A549 (cell line): ENCODE measurements around the gene GAL3ST1. TPM values are rescaled to one million over a fixed set of nuclear protein-coding genes. Genes with fewer than 3 reads are reported as not detected.
A peak's percentile ranks its signal among the peaks of the same experiment; 100 is the strongest.

Source experiments
- ATAC-seq, 2 experiments: fragments of 200-7000 bp in 1 of 2; fragments of >200 bp in 1 of 2; cut with Nextera tagmentation in 1 of 2; cut with Tn5 transposase in 1 of 2; 3 replicates each; pipeline versions ENCODE4 v1.8.0 to v1.9.1; 2018 to 2020; ENCODE audit warnings: mild to moderate bottlenecking in 1 of 2, moderate library complexity in 1 of 2
- CTCF ChIA-PET: fragments of 300-600 bp; sonication (Branson Sonifier 250); formaldehyde crosslinking; extraction: SDS; loops from one replicate; lab custom pipeline; 2021; ENCODE audit warnings: antibody characterized with exemption, inconsistent platforms; lab: Yijun Ruan, JAX
- POLR2A ChIA-PET: fragments of 350-600 bp; formaldehyde crosslinking; extraction: SDS; loops from one replicate; lab custom pipeline; 2021; ENCODE audit warnings: antibody characterized with exemption, inconsistent platforms; lab: Yijun Ruan, JAX
- DNase-seq, 2 experiments: peaks; one replicate each; pipeline versions ENCODE4 v3.0.0 to v3.0.0-alpha.2; 2011 to 2016; ENCODE audit warnings: low read depth in 1 of 2, low spot score in 1 of 2
- FAIRE-seq: peaks from 2 replicates; lab custom pipeline; 2011; peaks lifted over from hg19 to GRCh38; lab: Jason Lieb, UNC
- H3K27ac ChIP-seq, 2 experiments: fragments of >200 bp; sonication (Bioruptor Twin); formaldehyde crosslinking; 3 replicates each; pipeline ENCODE4 v1.5.1; 2016 to 2017
- H3K4me1 ChIP-seq: fragments of >200 bp; sonication (Bioruptor Twin); formaldehyde crosslinking; 3 replicates; pipeline ENCODE4 v1.6.1; 2016
- H3K4me2 ChIP-seq: fragments of >200 bp; sonication (Bioruptor Twin); formaldehyde crosslinking; 3 replicates; pipeline ENCODE4 v1.6.1; 2016
- H3K4me3 ChIP-seq: fragments of >200 bp; sonication (Bioruptor Twin); formaldehyde crosslinking; 3 replicates; pipeline ENCODE4 v1.5.1; 2016
- H3K9me3 ChIP-seq: fragments of >200 bp; sonication (Bioruptor Twin); formaldehyde crosslinking; 3 replicates; pipeline ENCODE4 v1.6.1; 2016
- CBX8 ChIP-seq: fragments of 200-600 bp; sonication (generic); IDR thresholded peaks from 2 replicates; pipeline ENCODE4 v1.6.1; 2016
- EHMT2 ChIP-seq: fragments of 200-600 bp; sonication (generic); IDR thresholded peaks from 2 replicates; pipeline ENCODE4 v1.6.1; 2016; ENCODE audit warnings: antibody characterized with exemption, low read depth, mild to moderate bottlenecking, moderate library complexity
- EP300 ChIP-seq, 2 experiments: fragments of >200 bp; sonication (Bioruptor Twin); formaldehyde crosslinking; IDR thresholded peaks; 2 replicates in 1 of 2; 3 replicates in 1 of 2; pipeline ENCODE4 v1.6.1; 2016 to 2017
- FOSB ChIP-seq: fragments of 250-450 bp; sonication (Bioruptor Pico); IDR thresholded peaks from 2 replicates; pipeline ENCODE4 v1.5.0; 2020; ENCODE audit warnings: mild to moderate bottlenecking, moderate library complexity
- FOSL2 ChIP-seq, 2 experiments: fragments of 450-650 bp in 1 of 2; fragments of >200 bp in 1 of 2; sonication (Bioruptor Twin) in 1 of 2; formaldehyde crosslinking; IDR thresholded peaks; 2 replicates each; pipeline versions ENCODE4 v1.5.0 to v1.6.1; 2016 to 2020; ENCODE audit warnings: mild to moderate bottlenecking in 1 of 2, moderate library complexity in 1 of 2
- GATA3 ChIP-seq: IDR thresholded peaks from 2 replicates; pipeline ENCODE4 v1.6.1; 2012; ENCODE audit warnings: borderline replicate concordance
- HDAC2 ChIP-seq: fragments of 200-600 bp; sonication (generic); IDR thresholded peaks from 2 replicates; pipeline ENCODE4 v1.6.1; 2016
- HES2 ChIP-seq: fragments of >200 bp; sonication (Bioruptor Twin); formaldehyde crosslinking; IDR thresholded peaks from 2 replicates; pipeline ENCODE4 v1.6.1; 2016
- HOXA7 ChIP-seq: fragments of 250-450 bp; sonication (Bioruptor Pico); IDR thresholded peaks from 2 replicates; pipeline ENCODE4 v1.5.0; 2020; ENCODE audit warnings: mild to moderate bottlenecking, moderate library complexity
- HOXB13 ChIP-seq: fragments of 250-450 bp; sonication (Bioruptor Pico); IDR thresholded peaks from 2 replicates; pipeline ENCODE4 v1.5.0; 2020; ENCODE audit warnings: low read depth, mild to moderate bottlenecking, moderate library complexity
- JUN ChIP-seq, 2 experiments: fragments of >200 bp; sonication (Bioruptor Twin); formaldehyde crosslinking; IDR thresholded peaks; 2 replicates in 1 of 2; 3 replicates in 1 of 2; pipeline ENCODE4 v1.6.1; 2016 to 2017
- JUNB ChIP-seq: fragments of >200 bp; sonication (Bioruptor Twin); formaldehyde crosslinking; IDR thresholded peaks from 2 replicates; pipeline ENCODE4 v1.6.1; 2016
- KDM1A ChIP-seq: fragments of 200-600 bp; sonication (generic); IDR thresholded peaks from 2 replicates; pipeline ENCODE4 v1.6.1; 2016; ENCODE audit warnings: low read depth, mild to moderate bottlenecking
- KDM5A ChIP-seq: fragments of 200-600 bp; sonication (generic); IDR thresholded peaks from 2 replicates; pipeline ENCODE4 v1.6.1; 2016; ENCODE audit warnings: antibody characterized with exemption, mild to moderate bottlenecking
- MAX ChIP-seq: IDR thresholded peaks from 2 replicates; pipeline ENCODE4 v1.6.1; 2012
- NPAS2 ChIP-seq: fragments of 250-450 bp; sonication (Bioruptor Pico); IDR thresholded peaks from 2 replicates; pipeline ENCODE4 v1.8.0; 2022; ENCODE audit warnings: mild to moderate bottlenecking, moderate library complexity, borderline replicate concordance
- POLR2AphosphoS2 ChIP-seq: conservative IDR thresholded peaks from 2 replicates; pipeline ENCODE4 v1.6.1; 2012; ENCODE audit warnings: low read length, improper control_type of control experiment, inconsistent platforms
- RAD21 ChIP-seq, 2 experiments: fragments of >200 bp in 1 of 2; sonication (Bioruptor Twin) in 1 of 2; formaldehyde crosslinking in 1 of 2; IDR thresholded peaks in 1 of 2; conservative IDR thresholded peaks in 1 of 2; 2 replicates in 1 of 2; 3 replicates in 1 of 2; pipeline ENCODE4 v1.6.1; 2012 to 2018; ENCODE audit warnings: inconsistent platforms in 1 of 2
- RCOR1 ChIP-seq: fragments of 150-350 bp; IDR thresholded peaks from 2 replicates; pipeline ENCODE4 v1.6.1; 2014; ENCODE audit warnings: antibody characterized with exemption, low read length, low read depth
- RFX5 ChIP-seq: fragments of 450-650 bp; IDR thresholded peaks from 2 replicates; pipeline ENCODE4 v1.7.1; 2014; ENCODE audit warnings: antibody characterized with exemption, mild to moderate bottlenecking, moderate library complexity
- SMC3 ChIP-seq: fragments of >200 bp; sonication (Bioruptor Twin); formaldehyde crosslinking; IDR thresholded peaks from 3 replicates; pipeline ENCODE4 v1.6.1; 2018; ENCODE audit warnings: inconsistent platforms
- ZSCAN20 ChIP-seq: fragments of 250-450 bp; sonication (Bioruptor Pico); IDR thresholded peaks from 2 replicates; pipeline ENCODE4 v1.8.0; 2022; ENCODE audit warnings: mild to moderate bottlenecking, moderate library complexity
- WGBS: methylation state at CpG from one replicate; pipeline ENCODE4 v1.1.6; 2017; ENCODE audit errors: missing lambda C conversion rate; 5-methylcytosine and 5-hydroxymethylcytosine counted together
- polyA plus RNA-seq, 4 experiments: library from polyadenylated mRNA; depleted of rRNA in 3 of 4; stranded (reverse); fragments of >200 nt; fragmentation: RNase III in 1 of 4; extraction: RNeasy Plus Mini Kit Qiagen cat#74134 plus additional on column Dnase treatment in 1 of 4; gene quantifications; 2 replicates in 3 of 4; 3 replicates in 1 of 4; pipeline ENCODE4 v1.2.3, GENCODE V29; 2011 to 2017

GAL3ST1 gene
- polyA plus RNA-seq, 2 of the 4 experiments (the other 2 are of a cell fraction): 8.7 to 14.0 TPM

- no peak overlapping the region for H3K4me3 ChIP-seq
- no peaks in the 10 kb centered on the region for H3K9me3 ChIP-seq
- CTCF ChIA-PET: interaction anchor here (1.3 to 2.4 kb wide), 2 partner anchors 69 to 79 kb away, joined by 4 to 7 read pairs; no protein-coding TSS in a partner anchor
- no peak for FAIRE-seq
- no peak for TF ChIP-seq FOSB (CRISPR knock-in tag)
- no peak for TF ChIP-seq ZSCAN20
- no peak for TF ChIP-seq JUN (IDR thresholded peaks at IDR 0.05)
- no peak for TF ChIP-seq CBX8
- TF ChIP-seq, all 56 proteins: peak for 0
- H3K4me1 ChIP-seq: peaks cover 67% of the 10 kb centered on the region
- ATAC-seq (no peak), DNase-seq (no peak)
- peak overlapping the region; percentile 36; the same call in 2 of the 3 replicates for H3K4me2 ChIP-seq
- POLR2A ChIA-PET: interaction anchor here (0.6 kb wide), 1 partner anchor 164 kb away, joined by 5 read pairs; no protein-coding TSS in a partner anchor
- H3K27ac ChIP-seq: peak overlapping the region; percentile 18 to 70; a peak in 3 of 6 replicates
- WGBS: no CpG with 5 or more reads among the region's 3 CpGs
Observed at GRCh38 chr22:30564761-30565119, 9.7 kb downstream of the GAL3ST1 start.

GRCh38 chr22:30564045-30564760 lies 10.3 kb downstream of the GAL3ST1 start:
- FAIRE-seq: no peak
- 87% methylated on average over 6 of the region's 8 CpGs for WGBS
- CTCF ChIA-PET: interaction anchor here (1.3 kb wide), 1 partner anchor 70 kb away, joined by 4 read pairs; no protein-coding TSS in a partner anchor
- POLR2A ChIA-PET: interaction anchor here (0.6 kb wide), 1 partner anchor 164 kb away, joined by 5 read pairs; no protein-coding TSS in a partner anchor
- Histone ChIP-seq H3K4me2 (peak overlapping the region; percentile 36; the same call in 1 of the 3 replicates), H3K4me1 (peaks cover 68% of the 10 kb centered on the region), H3K4me3 (no peak overlapping the region), H3K9me3 (no peaks in the 10 kb centered on the region), H3K27ac (peak overlapping the region; percentile 18 to 70; a peak in 3 of 6 replicates)
- TF ChIP-seq EHMT2 (no peak), EP300 (IDR thresholded peaks at IDR 0.05) (no peak), RFX5 (no peak), KDM1A (no peak), RCOR1 (no peak), RAD21 (conservative IDR thresholded peaks at IDR 0.05 in 1 of 2, IDR thresholded peaks at IDR 0.05 in 1 of 2) (no peak), SMC3 (no peak), POLR2AphosphoS2 (no peak), KDM5A (no peak), HES2 (no peak), JUNB (no peak), NPAS2 (CRISPR knock-in tag) (no peak), HOXA7 (no peak)
- no peak for DNase-seq
- ATAC-seq: no peak

- peak overlapping the region; percentile 33 for H3K4me2 ChIP-seq
- peak overlapping the region; percentile 45 to 83; a peak in 5 of 6 replicates for H3K27ac ChIP-seq
- peak; percentile 25 to 61; a peak in 4 of 6 replicates for ATAC-seq
- no peak overlapping the region for H3K4me3 ChIP-seq
- peaks cover 68% of the 10 kb centered on the region for H3K4me1 ChIP-seq
- DNase-seq: peak; percentile 49 to 71
- no peaks in the 10 kb centered on the region for H3K9me3 ChIP-seq
- TF ChIP-seq GATA3 (peak; percentile 18; the same call in 1 of the 2 replicates), FOSL2 (IDR thresholded peaks at IDR 0.05) (no peak), FOSL2 (CRISPR knock-in tag; IDR thresholded peaks at IDR 0.05) (peak; percentile 72), HDAC2 (no peak), MAX (peak; percentile 47; the same call in 1 of the 2 replicates), HOXB13 (CRISPR knock-in tag) (no peak), HOXA7 (no peak), KDM5A (no peak), EP300 (IDR thresholded peaks at IDR 0.05) (no peak)
- POLR2A ChIA-PET: no interaction called here
- 0% methylated on average over 1 of the region's 6 CpGs for WGBS
- no peak for FAIRE-seq
- CTCF ChIA-PET: interaction anchor here (1.1 to 1.4 kb wide), 3 partner anchors 9 to 117 kb away, joined by 3 to 6 read pairs (median 4); no protein-coding TSS in a partner anchor
Observed at GRCh38 chr22:30562366-30562765, 12.1 kb downstream of the GAL3ST1 start.
